SK-N-MC (cell line): Measurements from ENCODE around the gene BABAM2.

Experiments used
- EZH2 ChIP-seq: fragments of 200-600 bp; sonication (generic); IDR thresholded peaks from one replicate; pipeline ENCODE4 v1.6.1; 2017; ENCODE audit warnings: antibody characterized with exemption
- FOXP2 ChIP-seq: optimal IDR thresholded peaks from 2 replicates; pipeline ENCODE3; 2011; ENCODE audit warnings: mild to moderate bottlenecking, moderate library complexity; ENCODE audit not compliant: insufficient read depth; ENCODE audit errors: extremely low read length, control extremely low read depth
- POLR2AphosphoS5 ChIP-seq: IDR thresholded peaks from 2 replicates; pipeline ENCODE4 v1.6.1; 2012; ENCODE audit warnings: mild to moderate bottlenecking, low read depth, low read length, borderline replicate concordance

DNA sequence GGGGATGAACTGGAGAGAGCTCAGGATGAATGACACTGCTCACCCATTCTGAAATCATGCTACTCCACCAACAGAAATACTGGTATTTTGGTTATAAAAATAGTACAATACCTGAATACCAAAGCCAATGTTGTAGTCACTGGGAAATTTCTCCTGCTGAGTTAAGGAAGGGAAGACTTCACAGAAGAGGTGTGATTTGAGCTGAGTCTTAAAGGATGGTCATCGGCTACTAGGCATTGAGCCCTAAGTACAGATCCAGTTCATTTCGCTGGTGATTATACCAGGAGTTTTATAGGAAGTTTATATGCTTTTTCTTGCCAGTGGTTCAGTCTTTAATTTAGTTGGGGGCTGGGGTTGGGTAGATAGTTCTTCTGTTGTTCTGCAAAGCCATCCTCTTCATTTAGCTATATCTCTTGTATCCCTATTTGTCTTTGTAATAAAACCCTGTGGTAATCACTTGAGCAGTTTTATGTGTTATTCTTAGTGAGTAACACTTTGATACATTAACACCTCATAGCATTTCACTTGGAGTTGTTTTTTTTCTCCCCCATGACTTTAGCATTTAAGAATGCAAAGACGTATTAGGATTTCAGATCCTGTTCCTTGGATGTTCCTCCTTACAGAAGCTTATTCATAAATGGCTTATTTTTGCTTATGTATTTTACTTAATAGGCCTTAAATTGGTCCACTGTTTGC is 262.2 kb downstream of the BABAM2 start:
- TF ChIP-seq EZH2 (no peak), POLR2AphosphoS5 (no peak), FOXP2 (no peak)
